ENCODE measurements around the gene GP1BB.

Gene GP1BB

GRCh38 chr22:19742160-19743066 is 19.1 kb downstream of the GP1BB start:
- DNase-seq (ENCODE audit: low read depth): no peak

GRCh38 chr22:19743081-19743480 is 19.7 kb downstream of the GP1BB start:
- no peak for DNase-seq (ENCODE audit: low read depth)

GRCh38 chr22:19743651-19744050 is 20.3 kb downstream of the GP1BB start:
- no peak for DNase-seq (ENCODE audit: low read depth)

- DNase-seq (ENCODE audit: low read depth): no peak
Measured at GRCh38 chr22:19744350-19745006, 21.1 kb downstream of the GP1BB start.

GRCh38 chr22:19745155-19746101 is 22.1 kb downstream of the GP1BB start:
- no peak for DNase-seq (ENCODE audit: low read depth)

GRCh38 chr22:19746726-19747125 is 23.4 kb downstream of the GP1BB start:
- no peak for DNase-seq (ENCODE audit: low read depth)

- no peak for DNase-seq (ENCODE audit: low read depth)
Measured at GRCh38 chr22:19747551-19747950, 24.2 kb downstream of the GP1BB start.

GRCh38 chr22:19748139-19748538 is 24.8 kb downstream of the GP1BB start:
- DNase-seq (ENCODE audit: low read depth): no peak

- DNase-seq (ENCODE audit: low read depth): no peak
Measured at GRCh38 chr22:19748991-19749664, 25.8 kb downstream of the GP1BB start.

GRCh38 chr22:19749876-19750275 is 26.5 kb downstream of the GP1BB start:
- DNase-seq (ENCODE audit: low read depth): no peak

GRCh38 chr22:19750507-19751490 is 27.5 kb downstream of the GP1BB start:
- DNase-seq (ENCODE audit: low read depth): no peak

- no peak for DNase-seq (ENCODE audit: low read depth)
Measured at GRCh38 chr22:19751497-19752245, 28.3 kb downstream of the GP1BB start.

- no peak for DNase-seq (ENCODE audit: low read depth)
Measured at GRCh38 chr22:19753090-19753842, 29.9 kb downstream of the GP1BB start.

GRCh38 chr22:19753996-19754700 is 30.8 kb downstream of the GP1BB start:
- no peak for DNase-seq (ENCODE audit: low read depth)

- no peak for DNase-seq (ENCODE audit: low read depth)
Measured at GRCh38 chr22:19754701-19755144, 31.4 kb downstream of the GP1BB start.

- DNase-seq (ENCODE audit: low read depth): no peak
Measured at GRCh38 chr22:19755145-19755710, 31.9 kb downstream of the GP1BB start.

GRCh38 chr22:19755722-19756287 is 32.5 kb downstream of the GP1BB start:
- DNase-seq (ENCODE audit: low read depth): no peak
